Natural killer cell (primary cell): ENCODE results near the gene SRGN. TPM values are rescaled to one million over a fixed set of nuclear protein-coding genes. Genes with fewer than 3 reads are reported as not detected.

Source experiments
- ATAC-seq, 3 donors: fragments of 150-1000 bp in 2 of 3; fragments of 200-7000 bp in 1 of 3; cut with Tn5 transposase; 1 replicate in 1 of 3; 2 replicates in 2 of 3; pipeline ENCODE4 v1.10.0; 2021; ENCODE audit warnings: mild to moderate bottlenecking in 2 of 3, moderate library complexity in 2 of 3
- DNase-seq, 2 donors: peaks; one replicate each; pipeline versions ENCODE4 v3.0.0 to v3.0.0-alpha.2; 2013 to 2021; ENCODE audit warnings: mixed read lengths in 1 of 2
- H3K27ac ChIP-seq: one replicate; pipeline ENCODE4 v1.5.1; 2013; ENCODE audit warnings: mild to moderate bottlenecking, low read length
- H3K27me3 ChIP-seq: one replicate; pipeline ENCODE4 v1.6.1; 2013; ENCODE audit warnings: low read length; ENCODE audit not compliant: control insufficient read depth, insufficient read depth
- H3K36me3 ChIP-seq: one replicate; pipeline ENCODE4 v1.6.1; 2013; ENCODE audit warnings: low read length; ENCODE audit not compliant: control insufficient read depth, insufficient read depth
- H3K4me1 ChIP-seq: one replicate; pipeline ENCODE4 v1.6.1; 2013; ENCODE audit warnings: low read length; ENCODE audit not compliant: control insufficient read depth, insufficient read depth
- H3K4me3 ChIP-seq: one replicate; pipeline ENCODE4 v1.5.1; 2013; ENCODE audit warnings: low read length
- H3K9me3 ChIP-seq: one replicate; pipeline ENCODE4 v1.6.1; 2013; ENCODE audit warnings: low read length; ENCODE audit not compliant: control insufficient read depth, insufficient read depth
- H3K27ac Mint-ChIP-seq, 2 donors: one replicate each; pipeline ENCODE4 v1.8.0; 2022; ENCODE audit warnings: mild to moderate bottlenecking in 2 of 2, mixed read lengths in 2 of 2, moderate library complexity in 1 of 2
- H3K27me3 Mint-ChIP-seq, 2 donors: one replicate each; pipeline ENCODE4 v1.8.0; 2022; ENCODE audit warnings: low read depth in 2 of 2, mixed read lengths in 2 of 2
- H3K36me3 Mint-ChIP-seq: one replicate; pipeline ENCODE4 v1.8.0; 2022; ENCODE audit warnings: mixed read lengths
- H3K4me1 Mint-ChIP-seq, 2 donors: one replicate each; pipeline ENCODE4 v1.8.0; 2022; ENCODE audit warnings: mixed read lengths in 2 of 2
- H3K4me3 Mint-ChIP-seq: one replicate; pipeline ENCODE4 v1.8.0; 2022; ENCODE audit warnings: mild to moderate bottlenecking, moderate library complexity, mixed read lengths
- H3K9me3 Mint-ChIP-seq, 2 donors: one replicate each; pipeline ENCODE4 v1.8.0; 2022; ENCODE audit warnings: mixed read lengths in 2 of 2
- CTCF ChIP-seq: fragments of 200-600 bp; IDR thresholded peaks from one replicate; pipeline ENCODE4 v1.8.0; 2022; ENCODE audit warnings: antibody characterized with exemption
- WGBS: methylation state at CpG from one replicate; pipeline ENCODE4 v1.1.7; 2013; ENCODE audit warnings: missing lambda C conversion rate; ENCODE audit not compliant: insufficient coverage; 5-methylcytosine and 5-hydroxymethylcytosine counted together
- intact Hi-C: fragments of 100-400 bp; cut with micrococcal nuclease; formaldehyde crosslinking; loops from one replicate; pipeline ENCODE4 v1.14.2; 2022
- total RNA-seq, 4 donors: library from RNA; stranded (reverse); fragments of 120-200 nt in 1 of 4; gene quantifications; one replicate each; pipeline versions ENCODE4 v1.2.3 to v1.2.4, GENCODE V29; 2013 to 2022

SRGN gene
- total RNA-seq, 3 donors from 2014 or later (not counting 1 experiment from before 2014, with no cell fraction given), result 636 to 954 (median 778) TPM

GRCh38 chr10:69091143-69091651 is 3.3 kb downstream of the SRGN start:
- peaks cover 5% of the 10 kb centered on the region for H3K36me3 Mint-ChIP-seq
- H3K27ac Mint-ChIP-seq, result peak overlapping the region; percentile 96
- H3K27me3 ChIP-seq, result no peaks in the 10 kb centered on the region
- DNase-seq (peak in 1 of 2 donors; percentile 42), ATAC-seq (no peak)
- peaks cover 66% of the 10 kb centered on the region for H3K4me1 ChIP-seq
- 20% methylated on average over 5 of the region's 8 CpGs for WGBS
- no peaks in the 10 kb centered on the region for H3K9me3 ChIP-seq
- H3K4me1 Mint-ChIP-seq, result peaks cover 75 to 78% of the 10 kb centered on the region in 2 donors
- peaks cover 8% of the 10 kb centered on the region for H3K36me3 ChIP-seq
- peak overlapping the region; percentile 89 for H3K4me3 Mint-ChIP-seq
- no peaks in the 10 kb centered on the region for H3K9me3 Mint-ChIP-seq
- no peaks in the 10 kb centered on the region for H3K27me3 Mint-ChIP-seq
- H3K4me3 ChIP-seq, result peak overlapping the region; percentile 53
- TF ChIP-seq CTCF, result no peak
- intact Hi-C loops, result loop anchor here (2.0 kb wide), 1 partner anchor 134 kb away; the partner anchor contains the start of gene DDX21
- H3K27ac ChIP-seq, result peak overlapping the region; percentile 100

GRCh38 chr10:69092959-69093850 is 5.3 kb downstream of the SRGN start:
- 33% methylated on average over 16 of the region's 17 CpGs for WGBS
- intact Hi-C loops, result loop anchor here (1.0 to 2.0 kb wide), 4 partner anchors 8 to 130 kb away; no protein-coding TSS in a partner anchor
- Mint-ChIP-seq H3K27ac (peak overlapping the region; percentile 96), H3K4me3 (peak overlapping the region; percentile 89), H3K27me3 (no peaks in the 10 kb centered on the region), H3K4me1 (peaks cover 70 to 74% of the 10 kb centered on the region in 2 donors), H3K36me3 (peaks cover 8% of the 10 kb centered on the region), H3K9me3 (no peaks in the 10 kb centered on the region)
- DNase-seq, result peak; percentile 73 to 94
- no peaks in the 10 kb centered on the region for H3K9me3 ChIP-seq
- peaks cover 18% of the 10 kb centered on the region for H3K36me3 ChIP-seq
- peak overlapping the region; percentile 90 for H3K27ac ChIP-seq
- H3K4me3 ChIP-seq, result no peak overlapping the region
- no peaks in the 10 kb centered on the region for H3K27me3 ChIP-seq
- peaks cover 70% of the 10 kb centered on the region for H3K4me1 ChIP-seq
- ATAC-seq, result peak; percentile 29 to 72 (median 50)
- TF ChIP-seq CTCF, result peak; percentile 87

GRCh38 chr10:69093933-69094332 is 6.0 kb downstream of the SRGN start:
- Mint-ChIP-seq H3K4me1 (peaks cover 74% of the 10 kb centered on the region in 2 donors), H3K36me3 (peaks cover 8% of the 10 kb centered on the region), H3K4me3 (peak overlapping the region; percentile 89), H3K9me3 (no peaks in the 10 kb centered on the region), H3K27me3 (no peaks in the 10 kb centered on the region), H3K27ac (peak overlapping the region; percentile 96)
- Histone ChIP-seq H3K4me3 (no peak overlapping the region), H3K9me3 (no peaks in the 10 kb centered on the region), H3K27me3 (no peaks in the 10 kb centered on the region), H3K27ac (peak overlapping the region; percentile 90), H3K36me3 (peaks cover 24% of the 10 kb centered on the region), H3K4me1 (peaks cover 70% of the 10 kb centered on the region)
- intact Hi-C loops, result loop anchor here (1.0 to 2.0 kb wide), 3 partner anchors 7 to 129 kb away; no protein-coding TSS in a partner anchor
- ATAC-seq (no peak), DNase-seq (no peak)
- 67% methylated on average over 1 of the region's 1 CpG for WGBS
- TF ChIP-seq CTCF, result no peak
